Fibroblast of peridontal ligament (primary cell): ENCODE data around the gene NDUFB3.
A peak's percentile ranks its signal among the peaks of the same experiment; 100 is the strongest.

Experiments used
- DNase-seq: peaks from one replicate; pipeline ENCODE4 v3.0.0-alpha.2; 2010; ENCODE audit errors: extremely low read depth

NDUFB3 gene

GRCh38 chr2:201128933-201129505 is 57.2 kb downstream of the NDUFB3 start:
- DNase-seq = peak; percentile 61

GRCh38 chr2:201130524-201131186 is 58.9 kb downstream of the NDUFB3 start:
- peak; percentile 80 for DNase-seq

DNA sequence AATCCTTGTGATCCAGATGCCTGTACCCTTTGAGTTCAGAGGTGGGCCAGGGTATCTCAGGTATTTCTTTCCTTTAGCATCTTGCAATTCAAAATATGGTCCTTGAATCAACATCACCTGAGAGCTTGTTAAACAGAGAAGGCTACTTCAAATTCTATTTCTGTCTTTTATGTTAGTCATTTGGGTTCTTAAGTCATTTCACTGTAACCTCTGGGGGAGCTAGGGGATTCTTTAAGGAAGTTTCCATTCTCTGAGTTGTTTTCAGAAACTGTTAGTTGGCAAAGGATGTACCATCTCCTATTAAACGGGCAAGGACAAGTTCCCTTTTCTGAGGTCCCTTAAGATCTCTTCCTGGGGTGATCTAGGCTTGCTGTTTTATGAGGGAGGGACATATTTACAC is 60.7 kb downstream of the NDUFB3 start:
- no peak for DNase-seq
